ENCODE measurements around the gene ADD3. TPM values are rescaled to one million over a fixed set of nuclear protein-coding genes. Genes with fewer than 3 reads are reported as not detected.

Gene ADD3
- total RNA-seq, 1 donor: 1,018 TPM

- TF ChIP-seq CTCF (IDR thresholded peaks at IDR 0.05; ENCODE audit: extremely low read depth, low read depth, low read length): no peak
- Histone ChIP-seq H3K4me3 (ENCODE audit: insufficient read depth, low read length) (no peak overlapping the region), H3K27ac (ENCODE audit: low read depth, low read length) (no peak overlapping the region), H3K36me3 (ENCODE audit: insufficient read depth, low read length) (no peaks in the 10 kb centered on the region), H4K20me1 (ENCODE audit: insufficient read depth, low read length) (peaks cover 27% of the 10 kb centered on the region), H3K4me2 (ENCODE audit: insufficient read depth, low read length) (no peak overlapping the region), H3K9me3 (ENCODE audit: low read depth, low read length) (no peaks in the 10 kb centered on the region), H3K27me3 (ENCODE audit: insufficient read depth, low read length) (no peaks in the 10 kb centered on the region), H2AFZ (ENCODE audit: low read length) (no peak overlapping the region), H3K79me2 (ENCODE audit: insufficient read depth, low read length) (peaks cover 82% of the 10 kb centered on the region), H3K4me1 (ENCODE audit: insufficient read depth, low read length) (peaks cover 12% of the 10 kb centered on the region)
- no peak for DNase-seq (ENCODE audit: insufficient read length, low spot score, missing footprints)
Measured at GRCh38 chr10:110029450-110029849, 21.7 kb downstream of the ADD3 start.

- Histone ChIP-seq H3K4me3 (ENCODE audit: insufficient read depth, low read length) (no peak overlapping the region), H2AFZ (ENCODE audit: low read length) (no peak overlapping the region), H3K27ac (ENCODE audit: low read depth, low read length) (no peak overlapping the region), H3K27me3 (ENCODE audit: insufficient read depth, low read length) (no peaks in the 10 kb centered on the region), H3K4me2 (ENCODE audit: insufficient read depth, low read length) (no peak overlapping the region), H3K9me3 (ENCODE audit: low read depth, low read length) (no peaks in the 10 kb centered on the region), H4K20me1 (ENCODE audit: insufficient read depth, low read length) (peaks cover 36% of the 10 kb centered on the region), H3K79me2 (ENCODE audit: insufficient read depth, low read length) (peaks cover 80% of the 10 kb centered on the region), H3K4me1 (ENCODE audit: insufficient read depth, low read length) (peaks cover 21% of the 10 kb centered on the region), H3K36me3 (ENCODE audit: insufficient read depth, low read length) (no peaks in the 10 kb centered on the region)
- no peak for TF ChIP-seq CTCF (IDR thresholded peaks at IDR 0.05; ENCODE audit: extremely low read depth, low read depth, low read length)
- DNase-seq (ENCODE audit: insufficient read length, low spot score, missing footprints): no peak
Measured at GRCh38 chr10:110032801-110033700, 25.3 kb downstream of the ADD3 start.

- no peak for DNase-seq (ENCODE audit: insufficient read length, low spot score, missing footprints)
- H3K79me2 ChIP-seq (ENCODE audit: insufficient read depth, low read length): peaks cover 80% of the 10 kb centered on the region
- peak overlapping the region; percentile 20 for H3K27ac ChIP-seq (ENCODE audit: low read depth, low read length)
- no peak for TF ChIP-seq CTCF (IDR thresholded peaks at IDR 0.05; ENCODE audit: extremely low read depth, low read depth, low read length)
- no peaks in the 10 kb centered on the region for H3K36me3 ChIP-seq (ENCODE audit: insufficient read depth, low read length)
- H3K4me3 ChIP-seq (ENCODE audit: insufficient read depth, low read length): no peak overlapping the region
- H4K20me1 ChIP-seq (ENCODE audit: insufficient read depth, low read length): peaks cover 42% of the 10 kb centered on the region
- H3K9me3 ChIP-seq (ENCODE audit: low read depth, low read length): no peaks in the 10 kb centered on the region
- no peak overlapping the region for H3K4me2 ChIP-seq (ENCODE audit: insufficient read depth, low read length)
- no peaks in the 10 kb centered on the region for H3K27me3 ChIP-seq (ENCODE audit: insufficient read depth, low read length)
- H3K4me1 ChIP-seq (ENCODE audit: insufficient read depth, low read length): peaks cover 21% of the 10 kb centered on the region
- no peak overlapping the region for H2AFZ ChIP-seq (ENCODE audit: low read length)
Measured at GRCh38 chr10:110033701-110034235, 26.0 kb downstream of the ADD3 start.

- Histone ChIP-seq H3K4me2 (ENCODE audit: insufficient read depth, low read length) (peak overlapping the region; percentile 25), H3K27me3 (ENCODE audit: insufficient read depth, low read length) (no peaks in the 10 kb centered on the region), H3K27ac (ENCODE audit: low read depth, low read length) (peak overlapping the region; percentile 52), H3K4me1 (ENCODE audit: insufficient read depth, low read length) (peaks cover 21% of the 10 kb centered on the region), H3K79me2 (ENCODE audit: insufficient read depth, low read length) (peaks cover 81% of the 10 kb centered on the region), H3K4me3 (ENCODE audit: insufficient read depth, low read length) (no peak overlapping the region), H2AFZ (ENCODE audit: low read length) (no peak overlapping the region), H4K20me1 (ENCODE audit: insufficient read depth, low read length) (peaks cover 42% of the 10 kb centered on the region), H3K36me3 (ENCODE audit: insufficient read depth, low read length) (no peaks in the 10 kb centered on the region), H3K9me3 (ENCODE audit: low read depth, low read length) (no peaks in the 10 kb centered on the region)
- no peak for DNase-seq (ENCODE audit: insufficient read length, low spot score, missing footprints)
- TF ChIP-seq CTCF (IDR thresholded peaks at IDR 0.05; ENCODE audit: extremely low read depth, low read depth, low read length): no peak
Measured at GRCh38 chr10:110034596-110034995, 26.8 kb downstream of the ADD3 start.
